NCI-H2227 (cell line): Measurements from ENCODE around the gene PARD3.

ENCODE experiments used
- DNase-seq: peaks from one replicate; lab custom pipeline; 2025; ENCODE audit not compliant: unreplicated experiment; lab: John Stamatoyannopoulos, UW

PARD3 gene

DNA sequence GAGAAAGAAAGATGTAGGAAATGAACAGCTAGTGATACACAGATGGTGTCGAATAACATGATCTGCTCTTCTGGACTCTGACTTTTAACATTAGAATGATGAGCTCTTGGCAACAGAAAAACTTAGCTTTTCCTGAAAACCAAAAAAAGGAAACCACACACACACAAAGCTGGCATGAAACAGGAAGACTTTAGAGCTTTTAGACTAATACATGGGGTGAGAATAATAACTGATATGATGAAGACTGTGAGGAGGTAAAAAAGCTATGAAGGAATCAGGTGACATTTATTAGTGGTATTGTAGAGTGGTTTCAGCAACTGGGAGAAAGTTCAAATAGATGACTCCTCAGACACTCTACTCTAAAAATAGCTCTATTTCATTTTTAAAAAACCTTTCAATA, 491.9 kb downstream of the PARD3 start:
- DNase-seq = no peak

- DNase-seq = no peak
These were observed 494.8 kb downstream of the PARD3 start for GRCh38 chr10:34320265-34320664.

DNA sequence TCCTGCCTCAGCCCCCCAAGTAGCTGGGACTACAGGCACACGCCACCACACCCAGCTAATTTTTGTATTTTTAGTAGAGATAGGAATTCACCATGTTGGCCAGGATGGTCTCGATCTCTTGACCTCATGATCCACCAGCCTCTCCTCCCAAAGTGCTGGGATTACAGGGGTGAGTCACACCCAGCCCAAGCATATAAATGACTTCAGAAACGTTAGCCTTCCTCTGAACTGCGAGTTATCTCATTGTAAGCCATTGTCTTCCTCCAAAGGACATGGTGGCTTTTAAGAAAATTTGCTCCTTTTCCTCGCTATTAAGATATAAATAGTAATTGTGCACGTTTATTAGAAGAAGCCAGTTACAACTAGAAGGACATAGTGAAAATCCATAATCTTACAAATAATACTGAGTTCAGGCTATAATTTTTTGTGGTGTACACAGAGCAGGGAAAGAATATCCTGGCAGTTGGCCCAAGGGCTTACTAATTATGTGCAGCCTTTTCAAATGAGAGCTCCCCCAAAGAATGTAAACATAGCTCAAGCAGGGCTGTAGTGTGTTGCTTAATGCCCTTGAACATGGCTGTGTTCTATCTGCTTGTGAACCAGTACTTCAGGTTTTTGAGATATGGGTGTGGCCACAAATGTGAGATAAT, 495.8 kb downstream of the PARD3 start:
- DNase-seq = peak; percentile 52

- DNase-seq = no peak
These were observed 498.9 kb downstream of the PARD3 start for GRCh38 chr10:34316154-34316553.

- DNase-seq = no peak
These were observed 500.6 kb downstream of the PARD3 start for GRCh38 chr10:34314457-34314856.

DNA sequence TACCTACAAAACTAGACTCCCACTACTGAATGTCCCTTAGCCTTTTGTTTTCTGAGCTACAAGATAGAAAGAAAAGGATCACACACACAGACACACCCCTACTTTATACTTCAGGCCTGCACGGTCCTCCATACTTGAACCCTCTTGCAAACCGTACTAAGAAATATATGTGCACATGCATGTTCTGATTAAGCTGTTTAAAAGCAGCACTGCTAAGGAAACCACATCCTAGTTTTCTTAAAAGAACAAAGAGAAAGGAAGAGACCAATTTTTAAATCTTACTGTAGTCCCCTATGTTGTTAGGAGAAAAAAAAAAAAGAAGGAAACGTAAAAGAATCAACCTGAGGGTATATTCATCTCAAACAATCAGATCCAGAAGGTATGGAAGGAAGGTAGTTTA, 501.2 kb downstream of the PARD3 start:
- DNase-seq = no peak

DNA sequence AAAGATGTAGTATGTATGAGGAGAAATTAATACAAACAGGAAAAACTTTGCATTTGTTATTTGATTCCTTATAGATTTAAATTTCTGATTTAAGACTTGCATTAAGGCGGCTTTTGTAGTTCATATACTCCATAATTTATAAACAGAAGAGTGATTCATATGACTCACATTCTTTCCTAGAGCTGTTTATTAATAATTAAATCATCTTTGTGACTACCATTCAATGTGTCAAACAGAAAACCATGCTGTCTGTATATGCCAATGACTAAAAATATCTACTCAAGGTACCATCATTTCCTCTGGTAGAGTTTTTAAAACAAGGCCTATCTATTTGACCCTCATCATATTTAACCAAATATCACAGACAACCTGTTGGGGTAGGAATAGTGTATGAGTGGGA, 501.7 kb downstream of the PARD3 start:
- no peak for DNase-seq

DNA sequence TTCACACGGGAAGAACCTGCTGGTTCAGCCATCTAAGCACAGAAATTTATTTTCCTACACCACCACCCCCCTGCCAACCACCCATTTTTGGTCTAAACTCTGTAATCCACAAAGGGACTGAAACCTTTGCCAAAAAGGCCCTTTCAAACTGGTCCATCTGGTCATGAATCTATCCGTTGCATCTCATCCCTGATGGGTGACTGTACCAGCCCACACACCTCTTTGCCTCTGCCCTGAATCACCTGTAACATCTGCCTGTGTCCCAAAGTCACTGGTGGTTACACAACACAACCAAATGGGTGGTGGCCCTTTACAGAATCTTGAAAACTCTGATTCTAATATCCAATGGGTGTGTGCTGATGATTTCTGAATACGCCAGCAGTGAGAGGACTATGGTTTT, 503.4 kb downstream of the PARD3 start:
- no peak for DNase-seq

DNA sequence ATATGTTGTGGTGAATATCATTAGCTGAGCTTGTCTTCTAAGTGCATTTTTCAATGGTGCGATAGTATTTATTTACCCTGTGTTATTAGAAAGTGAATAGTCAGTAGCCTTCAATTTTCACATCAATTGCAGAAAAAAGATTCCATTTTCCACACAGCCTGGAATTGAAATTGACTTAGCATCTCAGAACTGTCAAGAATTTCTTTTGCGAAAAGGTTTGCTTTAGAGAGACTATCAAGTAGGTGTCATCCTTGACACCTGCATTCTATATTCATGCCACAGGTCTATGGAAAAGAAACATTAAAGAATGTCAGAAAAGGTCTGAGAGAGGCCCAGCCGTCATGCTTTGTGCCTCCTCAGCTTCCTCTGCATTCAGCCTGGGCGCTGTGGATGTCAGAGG, 504.9 kb downstream of the PARD3 start:
- DNase-seq = no peak

- no peak for DNase-seq
These were observed 509.9 kb downstream of the PARD3 start for GRCh38 chr10:34305189-34305588.

- no peak for DNase-seq
These were observed 512.1 kb downstream of the PARD3 start for GRCh38 chr10:34303022-34303421.

GRCh38 chr10:34299105-34299611, 515.9 kb downstream of the PARD3 start:
- no peak for DNase-seq

DNA sequence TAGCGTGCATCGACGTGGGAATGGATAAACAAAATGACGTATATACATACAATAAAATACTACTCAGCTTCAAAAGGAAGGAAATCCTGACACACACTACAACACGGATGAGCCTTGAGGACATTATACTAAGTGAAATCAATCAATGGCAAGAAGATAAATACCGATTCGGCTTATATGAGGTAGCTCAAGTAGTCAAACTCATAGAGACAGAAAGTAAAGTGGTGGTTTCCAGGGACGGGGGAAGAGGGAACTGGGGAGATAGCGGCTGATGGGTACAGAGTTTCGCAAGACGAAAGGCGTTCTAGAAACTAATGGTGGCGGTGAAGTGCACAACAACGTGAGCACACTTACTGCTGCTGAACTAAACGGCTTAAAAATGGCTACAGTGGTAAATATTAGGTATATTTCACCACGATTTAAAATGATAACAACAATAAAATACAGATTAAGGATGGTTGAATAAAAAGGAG, 516.7 kb downstream of the PARD3 start:
- DNase-seq = no peak

- no peak for DNase-seq
These were observed 517.4 kb downstream of the PARD3 start for GRCh38 chr10:34297541-34298345.

- DNase-seq = no peak
These were observed 520.0 kb downstream of the PARD3 start for GRCh38 chr10:34295142-34295548.

DNA sequence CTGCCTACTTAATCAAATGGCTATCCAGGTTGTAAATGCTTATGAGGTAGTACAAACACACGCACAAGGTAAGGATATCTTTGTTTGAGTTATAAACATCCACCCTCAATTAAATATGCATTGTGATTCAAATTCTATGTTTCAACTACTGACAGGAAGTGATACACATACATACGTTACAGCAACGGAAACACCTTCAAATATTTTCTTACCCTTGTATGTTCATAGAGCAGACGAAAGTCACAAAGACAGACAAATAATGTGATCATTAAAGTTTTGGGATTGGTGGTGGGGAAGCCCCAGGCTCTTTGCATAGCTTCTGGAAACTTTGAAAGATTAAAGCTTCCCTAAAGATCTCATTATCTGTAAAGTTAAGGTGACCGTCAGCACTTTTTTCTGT, 521.0 kb downstream of the PARD3 start:
- no peak for DNase-seq

DNA sequence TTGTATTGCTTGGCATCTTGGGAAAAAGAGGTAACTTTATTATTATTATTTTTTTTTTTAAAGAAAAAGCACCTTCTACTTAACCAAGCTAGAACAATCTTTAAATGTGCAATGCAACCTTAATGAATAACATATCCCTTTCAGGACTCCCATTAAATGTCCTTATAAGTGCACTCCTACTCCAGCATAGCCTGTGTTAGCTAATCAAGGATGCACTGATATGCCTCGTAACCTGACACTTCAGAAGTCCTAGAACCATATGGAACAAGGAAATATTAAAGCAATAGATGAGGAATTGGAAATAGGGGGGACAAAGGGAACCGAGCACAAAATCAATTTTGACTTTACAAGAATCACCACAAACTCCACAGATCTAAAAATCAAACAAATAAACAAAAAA, 522.4 kb downstream of the PARD3 start:
- DNase-seq = no peak

DNA sequence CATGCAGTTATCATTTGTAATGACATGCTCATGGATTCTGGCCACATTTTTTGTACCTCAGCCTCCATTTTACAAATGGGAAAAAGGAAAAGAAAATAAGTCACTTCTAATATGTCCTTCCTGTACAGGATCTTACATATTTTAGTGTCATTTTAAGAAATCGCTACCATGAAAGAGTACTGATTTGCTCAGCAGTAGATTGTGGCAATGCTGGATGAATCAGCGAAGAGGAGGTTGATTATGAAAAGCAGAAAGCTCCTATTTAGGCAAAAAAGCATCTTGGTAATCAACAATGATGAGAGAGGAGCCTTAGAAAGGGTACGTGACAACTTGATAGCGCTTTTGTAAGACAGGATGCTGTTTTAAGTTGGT, 522.9 kb downstream of the PARD3 start:
- no peak for DNase-seq

DNA sequence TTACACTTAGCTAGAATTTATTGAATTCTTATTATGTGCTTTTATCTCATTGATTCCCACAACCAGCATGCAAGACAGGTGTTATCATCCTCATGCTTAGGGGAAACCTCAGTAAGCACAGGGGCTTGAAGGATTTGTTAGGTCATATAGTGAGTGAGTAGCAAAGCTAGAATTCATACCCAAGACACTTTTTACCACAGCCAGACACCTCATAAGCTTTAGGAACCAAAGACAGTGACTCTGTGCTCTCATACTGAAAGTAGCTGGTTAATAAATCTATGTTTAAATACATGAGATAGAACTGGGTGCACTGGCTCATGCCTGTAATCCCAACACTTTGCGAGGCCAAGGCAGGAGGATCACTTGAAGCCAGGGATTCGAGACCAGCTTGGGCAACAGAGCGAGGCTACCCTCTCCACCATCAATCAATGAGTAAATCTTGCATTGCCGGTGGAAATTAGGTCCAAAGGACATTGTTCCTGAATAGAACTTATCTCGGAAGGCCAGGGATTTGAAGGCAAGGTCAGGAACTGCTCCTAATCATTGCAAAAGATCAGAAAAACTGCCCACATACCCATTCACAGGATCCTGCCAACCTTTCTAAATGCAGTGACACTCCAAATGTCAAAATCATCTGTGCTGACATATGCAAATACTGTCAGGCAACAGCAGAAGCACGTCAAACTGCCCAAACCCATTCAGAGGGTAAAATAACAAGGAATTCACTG, 523.5 kb downstream of the PARD3 start:
- DNase-seq = no peak

- DNase-seq = no peak
These were observed 524.5 kb downstream of the PARD3 start for GRCh38 chr10:34290412-34291081.

GRCh38 chr10:34288634-34289033, 526.5 kb downstream of the PARD3 start:
- DNase-seq = no peak
